Aorta (tissue), 4 donors: ENCODE measurements around the gene PHC1. TPM values are rescaled to one million over a fixed set of nuclear protein-coding genes. Genes with fewer than 3 reads are reported as not detected.

Experiments
- polyA plus RNA-seq, 2 donors: library from polyadenylated mRNA; stranded (reverse); fragments of 200-250 nt; gene quantifications; one replicate each; pipeline ENCODE4 v1.2.3, GENCODE V29; 2013
- total RNA-seq, 2 donors: library from RNA; stranded (reverse); fragmentation: NEBNext Ultra II Directional; extraction: Animal tissue kit (Norgen Biotek cat#: 25700); gene quantifications; one replicate each; pipeline ENCODE4 v1.2.1, GENCODE V29; 2021
- donor health status: healthy with polysubstance abuse.
- donor health status: Bipolar disorder and iron deficiency.
- donor health status: DM: no; HTN: no; CAD: no.
- donor health status: DM: yes; HTN: yes; CAD: no.

Gene PHC1
- total and polyA plus RNA-seq, 4 donors: 10.5 to 58.3 (median 43.8) TPM

Other genes with a start within 250 kb of the PHC1 start
- 100 to 1,000 TPM in 1 of 2 donors, 10 to 100 TPM in 1; 76.2 to 100 TPM for gene RIMKLB, start 216.5 kb upstream of the PHC1 start, total RNA-seq
- gene RIMKLB, start 216.5 kb upstream of the PHC1 start, polyA plus RNA-seq: 100 to 1,000 TPM in 1 of 2 donors, 10 to 100 TPM in 1; 42.6 to 117 TPM
- gene A2ML1, start 91.9 kb upstream of the PHC1 start, total RNA-seq: under 1 TPM; 0.06 to 0.27 TPM
- under 1 TPM; 0.15 to 0.63 TPM for gene A2ML1, start 91.9 kb upstream of the PHC1 start, polyA plus RNA-seq
- gene M6PR, start 35.1 kb downstream of the PHC1 start, total RNA-seq: 100 to 1,000 TPM in 1 of 2 donors, 10 to 100 TPM in 1; 82.9 to 105 TPM
- 10 to 100 TPM; 38.6 to 51.0 TPM for gene M6PR, start 35.1 kb downstream of the PHC1 start, polyA plus RNA-seq
- gene KLRG1, start 75.0 kb downstream of the PHC1 start, total RNA-seq: 1 to 10 TPM; 4.1 to 4.5 TPM
- 1 to 10 TPM in 1 of 2 donors, under 1 TPM in 1; 0.88 to 2.9 TPM for gene KLRG1, start 75.0 kb downstream of the PHC1 start, polyA plus RNA-seq
- gene A2M, start 201.4 kb downstream of the PHC1 start, total RNA-seq: 1,000 to 10,000 TPM; 2,139 to 2,389 TPM
- gene A2M, start 201.4 kb downstream of the PHC1 start, polyA plus RNA-seq: 1,000 to 10,000 TPM in 1 of 2 donors, 100 to 1,000 TPM in 1; 268 to 1,278 TPM